IMR-90 (cell line): ENCODE data around the gene CYP2W1.

Experiments
- CEBPB ChIP-seq: IDR thresholded peaks from 2 replicates; pipeline ENCODE4 v1.6.1; 2012; ENCODE audit warnings: low read depth, low read length, improper control_type of control experiment
- CHD1 ChIP-seq: IDR thresholded peaks from 2 replicates; pipeline ENCODE4 v1.6.1; 2012; ENCODE audit warnings: low read depth, low read length, improper control_type of control experiment
- CTCF ChIP-seq: conservative IDR thresholded peaks from 2 replicates; pipeline ENCODE4 v1.5.1; 2012; ENCODE audit warnings: mild to moderate bottlenecking, low read depth, low read length, improper control_type of control experiment
- ELK1 ChIP-seq: fragments of 150-350 bp; IDR thresholded peaks from 2 replicates; pipeline ENCODE4 v1.6.1; 2016; ENCODE audit warnings: low read depth, mild to moderate bottlenecking, low read length, moderate library complexity, borderline replicate concordance
- FOS ChIP-seq: fragments of 150-350 bp; IDR thresholded peaks from 2 replicates; pipeline ENCODE4 v1.6.1; 2016; ENCODE audit warnings: low read depth, low read length
- MAFK ChIP-seq: IDR thresholded peaks from 2 replicates; pipeline ENCODE4 v1.6.1; 2012; ENCODE audit warnings: low read depth, low read length, improper control_type of control experiment
- MAZ ChIP-seq: IDR thresholded peaks from 2 replicates; pipeline ENCODE4 v1.6.1; 2012; ENCODE audit warnings: low read depth, mild to moderate bottlenecking, low read length, improper control_type of control experiment, moderate library complexity, borderline replicate concordance
- MXI1 ChIP-seq: IDR thresholded peaks from 2 replicates; pipeline ENCODE4 v1.6.1; 2012; ENCODE audit warnings: low read depth, mild to moderate bottlenecking, low read length, moderate library complexity, borderline replicate concordance
- POLR2A ChIP-seq: IDR thresholded peaks from 2 replicates; pipeline ENCODE4 v1.6.1; 2012; ENCODE audit warnings: mild to moderate bottlenecking, low read depth, low read length
- RAD21 ChIP-seq: IDR thresholded peaks from 2 replicates; pipeline ENCODE4 v1.6.1; 2012; ENCODE audit warnings: low read length, improper control_type of control experiment
- RCOR1 ChIP-seq: IDR thresholded peaks from 2 replicates; pipeline ENCODE4 v1.6.1; 2012; ENCODE audit warnings: mild to moderate bottlenecking, low read length, improper control_type of control experiment; ENCODE audit not compliant: insufficient replicate concordance
- SMC3 ChIP-seq: fragments of 150-350 bp; IDR thresholded peaks from 2 replicates; pipeline ENCODE4 v1.6.1; 2016; ENCODE audit warnings: low read depth, mild to moderate bottlenecking, antibody characterized with exemption, low read length, moderate library complexity
- TF ChIP-seq, protein P1 (sequence below): fragments of 150-350 bp; IDR thresholded peaks from 2 replicates; pipeline ENCODE4 v1.6.1; 2017; ENCODE audit warnings: mild to moderate bottlenecking, antibody characterized with exemption, low read length, low read depth

GRCh38 chr7:967361-968082, 15.5 kb upstream of the CYP2W1 start:
- TF ChIP-seq CTCF (no peak), POLR2A (no peak), MXI1 (no peak), MAFK (no peak), ELK1 (no peak), RCOR1 (no peak), RAD21 (no peak), CEBPB (no peak), MAZ (no peak), FOS (no peak), SMC3 (no peak), CHD1 (no peak)
- TF ChIP-seq, protein P1, sequence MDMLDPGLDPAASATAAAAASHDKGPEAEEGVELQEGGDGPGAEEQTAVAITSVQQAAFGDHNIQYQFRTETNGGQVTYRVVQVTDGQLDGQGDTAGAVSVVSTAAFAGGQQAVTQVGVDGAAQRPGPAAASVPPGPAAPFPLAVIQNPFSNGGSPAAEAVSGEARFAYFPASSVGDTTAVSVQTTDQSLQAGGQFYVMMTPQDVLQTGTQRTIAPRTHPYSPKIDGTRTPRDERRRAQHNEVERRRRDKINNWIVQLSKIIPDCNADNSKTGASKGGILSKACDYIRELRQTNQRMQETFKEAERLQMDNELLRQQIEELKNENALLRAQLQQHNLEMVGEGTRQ = no peak
